ENCODE measurements around the gene STPG2. TPM values are rescaled to one million over a fixed set of nuclear protein-coding genes. Genes with fewer than 3 reads are reported as not detected.

Gene STPG2
- total RNA-seq, result not detected

GRCh38 chr4:98143001-98143899 is at the start of gene STPG2:
TSS of gene STPG2 (minus strand) at chr4:98143476.
- no peaks in the 10 kb centered on the region for H3K27me3 ChIP-seq
- no peaks in the 10 kb centered on the region for H3K9me3 ChIP-seq
- peak; percentile 93 to 98 (median 94) for DNase-seq
- peak within 1 kb of the TSS; percentile 81 to 86 (median 84) for H3K27ac ChIP-seq
- peaks cover 0 to 5% (median 0%) of the 10 kb centered on the region in 4 donors for H3K4me1 ChIP-seq
- H3K4me3 ChIP-seq, result peak within 1 kb of the TSS; percentile 51 to 65 (median 61)
- TF ChIP-seq POLR2A (IDR thresholded peaks at IDR 0.05), result peak; percentile 49 to 56
- TF ChIP-seq, protein P1, sequence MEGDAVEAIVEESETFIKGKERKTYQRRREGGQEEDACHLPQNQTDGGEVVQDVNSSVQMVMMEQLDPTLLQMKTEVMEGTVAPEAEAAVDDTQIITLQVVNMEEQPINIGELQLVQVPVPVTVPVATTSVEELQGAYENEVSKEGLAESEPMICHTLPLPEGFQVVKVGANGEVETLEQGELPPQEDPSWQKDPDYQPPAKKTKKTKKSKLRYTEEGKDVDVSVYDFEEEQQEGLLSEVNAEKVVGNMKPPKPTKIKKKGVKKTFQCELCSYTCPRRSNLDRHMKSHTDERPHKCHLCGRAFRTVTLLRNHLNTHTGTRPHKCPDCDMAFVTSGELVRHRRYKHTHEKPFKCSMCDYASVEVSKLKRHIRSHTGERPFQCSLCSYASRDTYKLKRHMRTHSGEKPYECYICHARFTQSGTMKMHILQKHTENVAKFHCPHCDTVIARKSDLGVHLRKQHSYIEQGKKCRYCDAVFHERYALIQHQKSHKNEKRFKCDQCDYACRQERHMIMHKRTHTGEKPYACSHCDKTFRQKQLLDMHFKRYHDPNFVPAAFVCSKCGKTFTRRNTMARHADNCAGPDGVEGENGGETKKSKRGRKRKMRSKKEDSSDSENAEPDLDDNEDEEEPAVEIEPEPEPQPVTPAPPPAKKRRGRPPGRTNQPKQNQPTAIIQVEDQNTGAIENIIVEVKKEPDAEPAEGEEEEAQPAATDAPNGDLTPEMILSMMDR (IDR thresholded peaks at IDR 0.05), result peak; percentile 27 to 60 (median 50)
- no peaks in the 10 kb centered on the region for H3K36me3 ChIP-seq

DNA sequence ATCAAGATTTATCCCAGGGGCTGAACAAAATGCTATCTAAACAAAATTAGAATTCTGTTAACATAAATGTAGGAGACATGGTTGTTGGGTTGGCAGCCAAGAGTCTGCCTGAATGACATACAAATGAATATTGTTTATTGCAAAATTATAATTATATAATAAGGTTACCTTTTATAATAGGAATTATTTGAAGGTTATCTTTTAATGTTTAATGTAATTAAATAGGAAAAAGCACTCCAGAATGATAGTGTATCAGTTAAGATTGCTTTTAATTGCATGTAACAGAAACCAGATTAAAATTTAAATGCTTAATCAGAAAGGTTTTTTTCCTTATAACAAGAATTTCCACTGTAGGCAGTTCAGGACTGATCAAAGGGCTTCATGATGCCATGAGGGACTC is 42.0 kb upstream of the STPG2 start:
- Histone ChIP-seq H3K36me3 (no peaks in the 10 kb centered on the region), H3K4me3 (no peak overlapping the region), H3K9me3 (no peaks in the 10 kb centered on the region), H3K4me1 (no peaks in the 10 kb centered on the region), H3K27me3 (no peaks in the 10 kb centered on the region), H3K27ac (no peak overlapping the region)
- DNase-seq, result no peak
- TF ChIP-seq, protein P1 (IDR thresholded peaks at IDR 0.05), result no peak
- no peak for TF ChIP-seq POLR2A (IDR thresholded peaks at IDR 0.05)

DNA sequence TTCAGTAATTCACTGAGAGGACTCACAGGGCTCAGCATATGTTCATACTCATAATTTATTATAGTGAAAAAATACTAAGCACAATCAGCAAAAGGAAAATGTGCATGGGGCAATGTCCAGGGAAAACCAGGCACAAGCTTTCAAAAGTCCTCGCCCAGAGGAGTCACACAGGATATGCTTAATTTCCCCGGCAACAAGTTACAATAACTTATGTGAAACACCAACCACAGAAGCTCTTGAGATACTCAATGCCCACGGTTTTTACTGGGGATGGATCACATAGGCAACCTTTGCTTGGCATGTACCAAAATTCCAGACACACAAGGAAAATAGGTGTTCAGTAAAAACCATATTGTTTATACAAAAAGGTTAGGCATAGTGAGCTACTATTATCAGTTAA is 38.5 kb upstream of the STPG2 start:
- H3K9me3 ChIP-seq, result no peaks in the 10 kb centered on the region
- no peaks in the 10 kb centered on the region for H3K27me3 ChIP-seq
- no peaks in the 10 kb centered on the region for H3K36me3 ChIP-seq
- no peak overlapping the region for H3K4me3 ChIP-seq
- no peak overlapping the region for H3K27ac ChIP-seq
- DNase-seq, result no peak
- no peaks in the 10 kb centered on the region for H3K4me1 ChIP-seq
- TF ChIP-seq, protein P1 (IDR thresholded peaks at IDR 0.05), result no peak
- TF ChIP-seq POLR2A (IDR thresholded peaks at IDR 0.05), result no peak

GRCh38 chr4:98179951-98180350 is 36.7 kb upstream of the STPG2 start:
- Histone ChIP-seq H3K27ac (no peak overlapping the region), H3K4me1 (no peaks in the 10 kb centered on the region), H3K9me3 (no peaks in the 10 kb centered on the region), H3K4me3 (no peak overlapping the region), H3K36me3 (no peaks in the 10 kb centered on the region), H3K27me3 (no peaks in the 10 kb centered on the region)
- no peak for DNase-seq
- TF ChIP-seq, protein P1 (IDR thresholded peaks at IDR 0.05), result no peak
- no peak for TF ChIP-seq POLR2A (IDR thresholded peaks at IDR 0.05)

- no peak for DNase-seq
- H3K27me3 ChIP-seq, result no peaks in the 10 kb centered on the region
- no peaks in the 10 kb centered on the region for H3K36me3 ChIP-seq
- H3K27ac ChIP-seq, result no peak overlapping the region
- no peak overlapping the region for H3K4me3 ChIP-seq
- no peaks in the 10 kb centered on the region for H3K4me1 ChIP-seq
- no peaks in the 10 kb centered on the region for H3K9me3 ChIP-seq
- TF ChIP-seq POLR2A (IDR thresholded peaks at IDR 0.05), result no peak
- TF ChIP-seq, protein P1 (IDR thresholded peaks at IDR 0.05), result no peak
Observed at GRCh38 chr4:98176531-98176930, 33.3 kb upstream of the STPG2 start.
